Loucy (cell line): Measurements from ENCODE around the gene DLGAP4.

Source experiments
- H2AFZ ChIP-seq: fragments of 200-600 bp; sonication (generic); 2 replicates; pipeline ENCODE4 v1.6.0; 2016; ENCODE audit warnings: antibody characterized with exemption, mild to moderate bottlenecking, low read length, moderate library complexity
- H3F3A ChIP-seq: fragments of 200-600 bp; 2 replicates; pipeline ENCODE4 v1.6.0; 2016; ENCODE audit warnings: antibody characterized with exemption, low read depth, mild to moderate bottlenecking
- H3K27me3 ChIP-seq: fragments of 200-600 bp; sonication (generic); 2 replicates; pipeline ENCODE4 v1.6.1; 2014; ENCODE audit warnings: low read length, mild to moderate bottlenecking; ENCODE audit not compliant: insufficient read depth, poor library complexity, severe bottlenecking
- H3K36me3 ChIP-seq: fragments of 200-600 bp; sonication (generic); 2 replicates; pipeline ENCODE4 v1.6.1; 2016; ENCODE audit warnings: low read length; ENCODE audit not compliant: insufficient read depth
- H3K4me1 ChIP-seq: fragments of 200-600 bp; sonication (generic); 2 replicates; pipeline ENCODE4 v1.5.1; 2014; ENCODE audit warnings: low read length, mild to moderate bottlenecking; ENCODE audit not compliant: insufficient read depth, poor library complexity, severe bottlenecking
- H3K4me2 ChIP-seq: fragments of 200-600 bp; sonication (generic); 2 replicates; pipeline ENCODE4 v1.6.0; 2014; ENCODE audit warnings: antibody characterized with exemption, low read length, low read depth, mild to moderate bottlenecking; ENCODE audit not compliant: poor library complexity, severe bottlenecking
- H3K4me3 ChIP-seq: fragments of 200-600 bp; sonication (generic); 2 replicates; pipeline ENCODE4 v1.5.1; 2014; ENCODE audit warnings: low read length, mild to moderate bottlenecking, mixed read lengths; ENCODE audit not compliant: poor library complexity, severe bottlenecking
- H3K79me2 ChIP-seq: fragments of 200-600 bp; sonication (generic); 2 replicates; pipeline ENCODE4 v1.6.1; 2014; ENCODE audit warnings: low read length; ENCODE audit not compliant: insufficient read depth
- H3K9ac ChIP-seq: fragments of 200-600 bp; sonication (generic); 2 replicates; pipeline ENCODE4 v1.6.0; 2014; ENCODE audit warnings: mild to moderate bottlenecking, low read depth, low read length, moderate library complexity; ENCODE audit not compliant: poor library complexity, severe bottlenecking
- H3K9me2 ChIP-seq: fragments of 200-600 bp; sonication (generic); replicated peaks from 2 replicates; pipeline ENCODE4 v1.6.1; 2016; ENCODE audit warnings: low read depth, low read length, mixed read lengths
- H3K9me3 ChIP-seq: fragments of 200-600 bp; sonication (generic); 2 replicates; pipeline ENCODE4 v1.6.1; 2014; ENCODE audit warnings: mild to moderate bottlenecking, antibody characterized with exemption, low read length, low read depth; ENCODE audit not compliant: insufficient read depth
- H4K20me1 ChIP-seq: fragments of 200-600 bp; sonication (generic); 2 replicates; pipeline ENCODE4 v1.6.0; 2014; ENCODE audit warnings: antibody characterized with exemption, low read length, mild to moderate bottlenecking; ENCODE audit not compliant: insufficient read depth, poor library complexity, severe bottlenecking
- EZH2phosphoT487 ChIP-seq: fragments of 200-600 bp; IDR thresholded peaks from 2 replicates; pipeline ENCODE4 v1.6.1; 2018; ENCODE audit warnings: antibody characterized with exemption, mild to moderate bottlenecking, moderate library complexity, borderline replicate concordance
- TF ChIP-seq, protein P1 (sequence below): fragments of 200-600 bp; sonication (generic); conservative IDR thresholded peaks from 2 replicates; pipeline ENCODE4 v1.5.1; 2014; ENCODE audit warnings: mild to moderate bottlenecking, antibody characterized with exemption, low read length

DLGAP4 gene

DNA sequence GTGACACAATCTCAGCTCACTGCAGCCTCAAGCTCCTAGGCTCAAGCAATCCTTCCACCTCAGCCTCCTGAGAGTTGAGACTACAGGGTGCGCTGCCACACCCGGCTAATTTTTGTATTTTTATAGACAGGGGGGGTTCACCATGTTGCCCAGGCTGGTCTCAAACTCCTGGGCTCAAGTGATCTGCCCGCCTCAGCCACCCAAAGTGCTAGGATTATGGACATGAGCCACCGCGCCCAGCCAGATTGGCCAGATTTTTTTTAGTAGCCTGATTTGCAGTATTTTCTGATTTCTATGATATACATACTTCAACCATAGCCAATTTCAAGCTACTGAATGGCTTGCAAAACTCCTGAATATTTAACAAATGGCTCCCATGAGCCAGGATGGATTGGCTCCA lies 21.4 kb upstream of the DLGAP4 start:
- Histone ChIP-seq H4K20me1 (no peaks in the 10 kb centered on the region), H3K4me2 (no peak overlapping the region), H3K9me3 (no peaks in the 10 kb centered on the region), H3K4me1 (no peaks in the 10 kb centered on the region), H2AFZ (no peak overlapping the region), H3K27me3 (no peaks in the 10 kb centered on the region), H3F3A (no peaks in the 10 kb centered on the region), H3K4me3 (no peak overlapping the region), H3K79me2 (no peaks in the 10 kb centered on the region), H3K9ac (no peak overlapping the region), H3K36me3 (no peaks in the 10 kb centered on the region), H3K9me2 (no peaks in the 10 kb centered on the region)
- TF ChIP-seq, protein P1, sequence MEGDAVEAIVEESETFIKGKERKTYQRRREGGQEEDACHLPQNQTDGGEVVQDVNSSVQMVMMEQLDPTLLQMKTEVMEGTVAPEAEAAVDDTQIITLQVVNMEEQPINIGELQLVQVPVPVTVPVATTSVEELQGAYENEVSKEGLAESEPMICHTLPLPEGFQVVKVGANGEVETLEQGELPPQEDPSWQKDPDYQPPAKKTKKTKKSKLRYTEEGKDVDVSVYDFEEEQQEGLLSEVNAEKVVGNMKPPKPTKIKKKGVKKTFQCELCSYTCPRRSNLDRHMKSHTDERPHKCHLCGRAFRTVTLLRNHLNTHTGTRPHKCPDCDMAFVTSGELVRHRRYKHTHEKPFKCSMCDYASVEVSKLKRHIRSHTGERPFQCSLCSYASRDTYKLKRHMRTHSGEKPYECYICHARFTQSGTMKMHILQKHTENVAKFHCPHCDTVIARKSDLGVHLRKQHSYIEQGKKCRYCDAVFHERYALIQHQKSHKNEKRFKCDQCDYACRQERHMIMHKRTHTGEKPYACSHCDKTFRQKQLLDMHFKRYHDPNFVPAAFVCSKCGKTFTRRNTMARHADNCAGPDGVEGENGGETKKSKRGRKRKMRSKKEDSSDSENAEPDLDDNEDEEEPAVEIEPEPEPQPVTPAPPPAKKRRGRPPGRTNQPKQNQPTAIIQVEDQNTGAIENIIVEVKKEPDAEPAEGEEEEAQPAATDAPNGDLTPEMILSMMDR = no peak
- no peak for TF ChIP-seq EZH2phosphoT487

DNA sequence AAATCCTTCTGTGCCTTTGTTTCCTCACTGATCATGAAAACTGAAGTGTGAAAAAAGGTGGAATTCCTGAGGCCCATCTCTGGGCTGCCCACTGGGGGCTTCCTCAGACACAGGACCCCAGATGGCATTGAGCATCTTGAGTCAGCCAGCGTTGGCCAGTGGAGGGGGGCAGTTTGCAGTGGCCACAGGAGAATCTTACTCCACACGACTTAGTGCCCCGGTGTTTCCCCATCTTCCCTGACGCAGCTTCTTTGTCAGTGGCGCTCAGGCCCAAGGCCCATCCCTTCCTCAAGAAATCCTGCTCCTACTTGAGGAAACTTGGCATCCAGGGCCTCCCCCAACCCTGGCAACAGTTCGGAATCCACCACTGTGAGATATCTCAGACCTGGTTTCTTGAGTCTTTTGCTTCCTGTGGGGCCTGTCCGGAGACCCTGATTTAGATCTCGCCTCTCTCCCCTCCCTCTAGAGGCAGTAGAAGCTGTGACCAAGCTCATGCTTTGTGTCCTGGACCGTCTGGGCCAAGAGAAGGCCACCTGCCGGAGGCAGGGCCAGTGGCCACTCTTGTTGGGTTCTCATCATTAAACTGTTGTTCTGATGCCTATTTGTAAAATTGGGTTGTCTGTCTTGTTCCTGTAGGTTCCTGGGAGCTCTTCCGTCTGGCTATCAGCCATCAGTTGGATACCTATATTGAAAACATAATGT lies 20.2 kb upstream of the DLGAP4 start:
- no peak overlapping the region for H3K4me2 ChIP-seq
- H2AFZ ChIP-seq = no peak overlapping the region
- no peak for TF ChIP-seq EZH2phosphoT487
- TF ChIP-seq, protein P1 = no peak
- H3K27me3 ChIP-seq = no peaks in the 10 kb centered on the region
- H3K4me3 ChIP-seq = no peak overlapping the region
- H3K9ac ChIP-seq = no peak overlapping the region
- no peaks in the 10 kb centered on the region for H3K9me2 ChIP-seq
- no peaks in the 10 kb centered on the region for H3F3A ChIP-seq
- H3K36me3 ChIP-seq = no peaks in the 10 kb centered on the region
- no peaks in the 10 kb centered on the region for H4K20me1 ChIP-seq
- no peaks in the 10 kb centered on the region for H3K4me1 ChIP-seq
- no peaks in the 10 kb centered on the region for H3K9me3 ChIP-seq
- H3K79me2 ChIP-seq = no peaks in the 10 kb centered on the region

DNA sequence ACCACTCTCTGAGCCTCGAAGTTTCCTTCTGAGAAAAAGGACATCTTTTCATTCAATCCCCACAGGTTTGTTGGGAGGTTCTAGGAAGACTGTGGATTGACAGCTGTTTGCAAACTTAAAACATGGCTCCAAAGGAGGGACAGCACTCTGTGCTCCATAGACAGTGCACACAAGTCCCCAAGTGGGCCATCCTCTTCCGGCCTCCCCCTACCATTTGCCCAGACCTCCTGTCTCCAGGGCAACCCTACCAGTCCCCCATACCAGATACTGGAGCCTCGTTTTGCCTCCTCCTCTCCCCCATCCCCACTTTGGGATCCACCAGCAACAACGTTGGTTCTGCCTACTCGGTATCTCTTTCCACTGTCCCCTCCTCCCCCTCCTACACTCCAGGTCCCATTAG lies 8.5 kb upstream of the DLGAP4 start:
- no peaks in the 10 kb centered on the region for H4K20me1 ChIP-seq
- no peaks in the 10 kb centered on the region for H3K36me3 ChIP-seq
- H3K4me1 ChIP-seq = no peaks in the 10 kb centered on the region
- H3K4me2 ChIP-seq = no peak overlapping the region
- no peak overlapping the region for H3K4me3 ChIP-seq
- no peak overlapping the region for H2AFZ ChIP-seq
- H3K79me2 ChIP-seq = no peaks in the 10 kb centered on the region
- no peaks in the 10 kb centered on the region for H3F3A ChIP-seq
- H3K27me3 ChIP-seq = no peaks in the 10 kb centered on the region
- H3K9me3 ChIP-seq = no peaks in the 10 kb centered on the region
- H3K9me2 ChIP-seq = no peaks in the 10 kb centered on the region
- TF ChIP-seq EZH2phosphoT487 = no peak
- TF ChIP-seq, protein P1 = no peak
- H3K9ac ChIP-seq = no peak overlapping the region
